Mammary epithelial cell (primary cell): ENCODE measurements around the gene OLFM1.

Experiments used
- CTCF ChIP-seq, 2 donors: IDR thresholded peaks in 1 of 2; conservative IDR thresholded peaks in 1 of 2; 2 replicates each; pipeline ENCODE4 v1.5.1; 2011 to 2012; ENCODE audit warnings: inconsistent platforms in 2 of 2, low read length in 2 of 2, mild to moderate bottlenecking in 2 of 2, control low read depth in 1 of 2, low read depth in 1 of 2; ENCODE audit not compliant: insufficient read depth in 1 of 2; ENCODE audit errors: extremely low read depth in 1 of 2
- EZH2 ChIP-seq: IDR thresholded peaks from 2 replicates; pipeline ENCODE4 v1.6.1; 2012; ENCODE audit warnings: low read length, inconsistent platforms, borderline replicate concordance

DNA sequence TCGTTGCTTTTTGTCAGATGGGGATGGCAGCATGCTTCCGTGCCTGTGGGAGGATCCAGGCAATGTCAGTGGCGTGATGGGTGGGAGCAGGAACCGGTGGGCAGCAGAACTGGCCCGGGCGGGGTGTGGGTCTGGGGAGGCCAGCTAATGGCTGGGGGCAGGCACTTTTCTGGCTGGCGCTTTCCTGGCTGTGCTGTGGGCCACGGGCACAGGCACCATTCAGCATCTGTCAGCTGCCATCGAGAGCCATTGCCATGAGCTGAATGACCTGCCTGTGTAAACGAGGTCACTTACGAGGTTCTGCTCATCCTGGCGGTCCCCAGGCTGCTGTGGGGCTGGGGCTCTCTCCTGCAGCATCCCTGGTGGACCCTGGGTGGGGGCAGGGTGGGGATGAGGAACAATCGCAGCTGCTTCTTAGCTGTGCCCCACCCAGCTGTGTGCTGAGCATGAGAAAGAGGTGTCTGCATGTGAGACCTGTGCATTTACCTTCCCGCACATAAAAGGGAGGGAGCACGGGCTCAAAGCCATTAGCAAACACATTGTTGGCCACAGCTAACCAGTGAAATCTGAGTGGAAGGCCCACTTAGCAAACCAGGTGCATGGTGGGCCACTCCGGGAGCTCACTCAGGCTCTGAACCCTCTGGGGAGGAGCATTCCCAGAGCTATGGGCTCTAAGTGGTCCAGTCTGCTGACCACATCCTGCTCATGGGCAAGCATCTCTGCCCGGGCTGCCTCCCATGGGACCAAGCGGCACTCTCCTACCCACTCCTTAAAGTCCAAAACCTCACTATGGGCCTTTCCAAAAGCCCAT, 41.3 kb upstream of the OLFM1 start:
- TF ChIP-seq CTCF (conservative IDR thresholded peaks at IDR 0.05 in 1 of 2, IDR thresholded peaks at IDR 0.05 in 1 of 2; ENCODE audit: extremely low read depth in 1 of 2, insufficient read depth in 1 of 2, low read depth in 1 of 2, low read length in 2 of 2) = no peak
- TF ChIP-seq EZH2 = no peak
